Stimulated activated naive B cell treated with anti-CD40 and anti-IgM and Interleukin-4, amounts not matched to agents 10 μg/mL and 1 μg/mL and 100 μg/mL, for 72 hours (primary cell): ENCODE data around the gene TBL1X.
A peak's percentile ranks its signal among the peaks of the same experiment; 100 is the strongest.
"Not testable (repeated sequence)": the region's sequence is repeated elsewhere in the genome, so short reads cannot be mapped to it uniquely, and the experiment has no call there.

Experiments
- ATAC-seq, 2 donors: fragments of 150-1000 bp; cut with Tn5 transposase; replicated peaks; 2 replicates each; pipeline ENCODE4 v1.10.0; 2021; ENCODE audit warnings: moderate library complexity in 1 of 2
- DNase-seq: peaks from one replicate; pipeline ENCODE4 v3.0.0; 2021
- H3K27ac Mint-ChIP-seq: one replicate; pipeline ENCODE4 v1.8.0; 2022; ENCODE audit warnings: mild to moderate bottlenecking, mixed read lengths
- H3K27me3 Mint-ChIP-seq, 2 donors: one replicate each; pipeline ENCODE4 v1.8.0; 2022; ENCODE audit warnings: mixed read lengths in 2 of 2
- H3K36me3 Mint-ChIP-seq, 2 donors: one replicate each; pipeline ENCODE4 v1.8.0; 2022; ENCODE audit warnings: mixed read lengths in 2 of 2, mild to moderate bottlenecking in 1 of 2
- H3K4me1 Mint-ChIP-seq, 2 donors: one replicate each; pipeline ENCODE4 v1.8.0; 2022; ENCODE audit warnings: mixed read lengths in 2 of 2, mild to moderate bottlenecking in 1 of 2
- H3K4me3 Mint-ChIP-seq, 2 donors: one replicate each; pipeline ENCODE4 v1.8.0; 2022; ENCODE audit warnings: mild to moderate bottlenecking in 2 of 2, mixed read lengths in 2 of 2, moderate library complexity in 1 of 2
- H3K9me3 Mint-ChIP-seq, 2 donors: one replicate each; pipeline ENCODE4 v1.8.0; 2022; ENCODE audit warnings: mixed read lengths in 2 of 2, mild to moderate bottlenecking in 1 of 2

Gene TBL1X

GRCh38 chrX:9464435-9465371 lies at the start of gene TBL1X:
TBL1X (plus strand) TSS chrX:9465058; CDS start chrX:9653587, 188,529 bp downstream.
- no peaks in the 10 kb centered on the region for H3K9me3 Mint-ChIP-seq
- peak within 1 kb of the TSS; percentile 81 for H3K27ac Mint-ChIP-seq
- peaks cover 22 to 33% of the 10 kb centered on the region in 2 donors for H3K4me1 Mint-ChIP-seq
- H3K4me3 Mint-ChIP-seq = peak within 1 kb of the TSS; percentile 78 to 83
- peaks cover 6 to 8% of the 10 kb centered on the region in 2 donors for H3K36me3 Mint-ChIP-seq
- peak; percentile 13 for DNase-seq
- peak; percentile 19 to 51 for ATAC-seq
- H3K27me3 Mint-ChIP-seq = peaks cover 0 to 19% of the 10 kb centered on the region in 2 donors

GRCh38 chrX:9416562-9417348 lies 48.1 kb upstream of the TBL1X start:
- Mint-ChIP-seq H3K4me1 (peaks cover 0 to 4% of the 10 kb centered on the region in 2 donors), H3K4me3 (no peak overlapping the region), H3K36me3 (no peaks in the 10 kb centered on the region), H3K27me3 (peaks cover 0 to 11% of the 10 kb centered on the region in 2 donors), H3K9me3 (no peaks in the 10 kb centered on the region), H3K27ac (no peak overlapping the region)
- ATAC-seq (no peak), DNase-seq (no peak)

- no peak overlapping the region for H3K27ac Mint-ChIP-seq
- peaks cover 0 to 11% of the 10 kb centered on the region in 2 donors for H3K27me3 Mint-ChIP-seq
- no peak for DNase-seq
- peaks cover 0 to 4% of the 10 kb centered on the region in 2 donors for H3K4me1 Mint-ChIP-seq
- H3K4me3 Mint-ChIP-seq = no peak overlapping the region
- ATAC-seq = no peak
- H3K36me3 Mint-ChIP-seq = no peaks in the 10 kb centered on the region
- no peaks in the 10 kb centered on the region for H3K9me3 Mint-ChIP-seq
Measured at GRCh38 chrX:9418262-9418661, 46.6 kb upstream of the TBL1X start.

GRCh38 chrX:9420275-9421265 lies 44.3 kb upstream of the TBL1X start:
- H3K36me3 Mint-ChIP-seq = no peaks in the 10 kb centered on the region
- peaks cover 0 to 15% of the 10 kb centered on the region in 2 donors for H3K27me3 Mint-ChIP-seq
- H3K4me3 Mint-ChIP-seq = no peak overlapping the region
- peaks cover 0 to 5% of the 10 kb centered on the region in 2 donors for H3K9me3 Mint-ChIP-seq
- peaks cover 0 to 4% of the 10 kb centered on the region in 2 donors for H3K4me1 Mint-ChIP-seq
- DNase-seq (no peak), ATAC-seq (no peak)
- no peak overlapping the region for H3K27ac Mint-ChIP-seq

GRCh38 chrX:9429767-9430166 lies 35.1 kb upstream of the TBL1X start:
- H3K27ac Mint-ChIP-seq = no peak overlapping the region
- DNase-seq (no peak), ATAC-seq (no peak)
- peaks cover 0 to 1% of the 10 kb centered on the region in 2 donors for H3K4me1 Mint-ChIP-seq
- H3K36me3 Mint-ChIP-seq = no peaks in the 10 kb centered on the region
- H3K4me3 Mint-ChIP-seq = no peak overlapping the region
- peaks cover 1 to 7% of the 10 kb centered on the region in 2 donors for H3K9me3 Mint-ChIP-seq
- no peaks in the 10 kb centered on the region for H3K27me3 Mint-ChIP-seq

- no peak overlapping the region for H3K27ac Mint-ChIP-seq
- H3K4me1 Mint-ChIP-seq = peaks cover 0 to 1% of the 10 kb centered on the region in 2 donors
- H3K9me3 Mint-ChIP-seq = peaks cover 1 to 7% of the 10 kb centered on the region in 2 donors
- no peaks in the 10 kb centered on the region for H3K36me3 Mint-ChIP-seq
- H3K4me3 Mint-ChIP-seq = no peak overlapping the region
- no peaks in the 10 kb centered on the region for H3K27me3 Mint-ChIP-seq
- DNase-seq (no peak), ATAC-seq (no peak)
Measured at GRCh38 chrX:9430346-9430921, 34.4 kb upstream of the TBL1X start.

GRCh38 chrX:9431281-9431680 lies 33.6 kb upstream of the TBL1X start:
- ATAC-seq (no peak), DNase-seq (no peak)
- H3K27ac Mint-ChIP-seq = no peak overlapping the region
- H3K4me3 Mint-ChIP-seq = no peak overlapping the region
- no peaks in the 10 kb centered on the region for H3K9me3 Mint-ChIP-seq
- H3K27me3 Mint-ChIP-seq = no peaks in the 10 kb centered on the region
- no peaks in the 10 kb centered on the region for H3K36me3 Mint-ChIP-seq
- H3K4me1 Mint-ChIP-seq = peaks cover 0 to 1% of the 10 kb centered on the region in 2 donors

- Mint-ChIP-seq H3K27me3 (no peaks in the 10 kb centered on the region), H3K36me3 (no peaks in the 10 kb centered on the region), H3K27ac (no peak overlapping the region), H3K4me1 (peaks cover 1 to 5% of the 10 kb centered on the region in 2 donors), H3K4me3 (no peak overlapping the region), H3K9me3 (no peaks in the 10 kb centered on the region)
- DNase-seq (no peak), ATAC-seq (no peak)
Measured at GRCh38 chrX:9433596-9433995, 31.3 kb upstream of the TBL1X start.

- H3K27ac Mint-ChIP-seq = no peak overlapping the region
- peaks cover 1 to 5% of the 10 kb centered on the region in 2 donors for H3K4me1 Mint-ChIP-seq
- H3K9me3 Mint-ChIP-seq = no peaks in the 10 kb centered on the region
- ATAC-seq = no peak
- H3K4me3 Mint-ChIP-seq = no peak overlapping the region
- DNase-seq = no peak
- H3K27me3 Mint-ChIP-seq = no peaks in the 10 kb centered on the region
- H3K36me3 Mint-ChIP-seq = no peaks in the 10 kb centered on the region
Measured at GRCh38 chrX:9434051-9434550, 30.8 kb upstream of the TBL1X start.

GRCh38 chrX:9435086-9435485 lies 29.8 kb upstream of the TBL1X start:
- not testable (repeated sequence) for DNase-seq, ATAC-seq, H3K4me1 Mint-ChIP-seq, H3K9me3 Mint-ChIP-seq, H3K4me3 Mint-ChIP-seq, H3K27me3 Mint-ChIP-seq, H3K27ac Mint-ChIP-seq, H3K36me3 Mint-ChIP-seq

- no peaks in the 10 kb centered on the region for H3K27me3 Mint-ChIP-seq
- H3K9me3 Mint-ChIP-seq = no peaks in the 10 kb centered on the region
- DNase-seq (no peak), ATAC-seq (no peak)
- no peak overlapping the region for H3K27ac Mint-ChIP-seq
- no peaks in the 10 kb centered on the region for H3K36me3 Mint-ChIP-seq
- no peak overlapping the region for H3K4me3 Mint-ChIP-seq
- peaks cover 0 to 13% of the 10 kb centered on the region in 2 donors for H3K4me1 Mint-ChIP-seq
Measured at GRCh38 chrX:9436812-9437211, 28.0 kb upstream of the TBL1X start.

- DNase-seq (no peak), ATAC-seq (no peak)
- Mint-ChIP-seq H3K4me3 (no peak overlapping the region), H3K9me3 (no peaks in the 10 kb centered on the region), H3K36me3 (no peaks in the 10 kb centered on the region), H3K4me1 (peaks cover 0 to 13% of the 10 kb centered on the region in 2 donors), H3K27me3 (no peaks in the 10 kb centered on the region), H3K27ac (no peak overlapping the region)
Measured at GRCh38 chrX:9438933-9439494, 25.8 kb upstream of the TBL1X start.
